ENCODE results near the gene COLEC11.

DNA sequence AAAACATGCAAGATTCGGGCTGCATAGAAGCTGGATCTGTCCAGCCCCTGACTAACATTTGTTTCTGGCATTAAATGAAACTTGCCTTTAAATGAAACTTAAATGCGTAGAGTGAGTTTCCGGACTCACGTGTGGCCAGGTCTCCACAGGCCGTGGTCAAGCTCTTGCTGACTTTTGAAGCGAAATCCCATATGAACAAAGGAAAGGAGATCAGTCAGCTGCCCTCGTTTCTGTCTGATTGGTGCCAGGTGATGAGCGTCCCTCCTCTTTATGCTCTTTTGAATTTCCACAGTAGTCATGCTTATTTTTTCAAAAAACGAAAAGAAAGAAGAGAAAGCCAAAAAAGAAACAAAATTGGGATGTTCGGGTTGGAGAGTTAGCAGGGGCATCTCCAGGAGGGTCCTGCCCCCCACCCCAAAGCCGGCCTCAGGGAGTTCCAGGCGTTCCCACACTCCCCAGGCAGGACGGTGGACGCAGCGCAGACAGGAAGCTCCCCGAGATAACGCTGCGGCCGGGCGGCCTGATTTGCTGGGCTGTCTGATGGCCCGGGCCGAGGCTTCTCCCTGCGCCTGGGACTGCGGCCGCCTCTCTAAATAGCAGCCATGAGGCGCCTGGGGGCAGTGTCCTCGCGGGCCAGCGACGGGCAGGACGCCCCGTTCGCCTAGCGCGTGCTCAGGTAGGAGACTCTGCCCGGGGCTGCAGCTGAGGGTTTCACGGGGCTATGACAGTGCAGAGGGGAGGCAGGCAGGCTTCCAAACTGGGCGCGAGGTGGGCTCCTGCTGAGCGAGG lies at the start of gene COLEC11:
- no peak for TF ChIP-seq EZH2 (IDR thresholded peaks at IDR 0.05; ENCODE audit: low read length)
- TF ChIP-seq, protein P1, sequence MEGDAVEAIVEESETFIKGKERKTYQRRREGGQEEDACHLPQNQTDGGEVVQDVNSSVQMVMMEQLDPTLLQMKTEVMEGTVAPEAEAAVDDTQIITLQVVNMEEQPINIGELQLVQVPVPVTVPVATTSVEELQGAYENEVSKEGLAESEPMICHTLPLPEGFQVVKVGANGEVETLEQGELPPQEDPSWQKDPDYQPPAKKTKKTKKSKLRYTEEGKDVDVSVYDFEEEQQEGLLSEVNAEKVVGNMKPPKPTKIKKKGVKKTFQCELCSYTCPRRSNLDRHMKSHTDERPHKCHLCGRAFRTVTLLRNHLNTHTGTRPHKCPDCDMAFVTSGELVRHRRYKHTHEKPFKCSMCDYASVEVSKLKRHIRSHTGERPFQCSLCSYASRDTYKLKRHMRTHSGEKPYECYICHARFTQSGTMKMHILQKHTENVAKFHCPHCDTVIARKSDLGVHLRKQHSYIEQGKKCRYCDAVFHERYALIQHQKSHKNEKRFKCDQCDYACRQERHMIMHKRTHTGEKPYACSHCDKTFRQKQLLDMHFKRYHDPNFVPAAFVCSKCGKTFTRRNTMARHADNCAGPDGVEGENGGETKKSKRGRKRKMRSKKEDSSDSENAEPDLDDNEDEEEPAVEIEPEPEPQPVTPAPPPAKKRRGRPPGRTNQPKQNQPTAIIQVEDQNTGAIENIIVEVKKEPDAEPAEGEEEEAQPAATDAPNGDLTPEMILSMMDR (optimal IDR thresholded peaks at IDR 0.05 in 1 of 3, IDR thresholded peaks at IDR 0.05 in 1 of 3, conservative IDR thresholded peaks at IDR 0.05 in 1 of 3; ENCODE audit: extremely low read depth in 1 of 3, insufficient read depth in 2 of 3, low read length in 3 of 3), result no peak

Data from keratinocyte (primary cell).